GM19035 (cell line): ENCODE results near the gene ANXA2R.
"Not testable (repeated sequence)": the region's sequence is repeated elsewhere in the genome, so short reads cannot be mapped to it uniquely, and the experiment has no call there.

ENCODE experiments used
- ATAC-seq: cut with Tn5 transposase; IDR thresholded peaks from one replicate; pipeline ENCODE4 v1.9.1; 2021; ENCODE audit not compliant: unreplicated experiment

ANXA2R gene

DNA sequence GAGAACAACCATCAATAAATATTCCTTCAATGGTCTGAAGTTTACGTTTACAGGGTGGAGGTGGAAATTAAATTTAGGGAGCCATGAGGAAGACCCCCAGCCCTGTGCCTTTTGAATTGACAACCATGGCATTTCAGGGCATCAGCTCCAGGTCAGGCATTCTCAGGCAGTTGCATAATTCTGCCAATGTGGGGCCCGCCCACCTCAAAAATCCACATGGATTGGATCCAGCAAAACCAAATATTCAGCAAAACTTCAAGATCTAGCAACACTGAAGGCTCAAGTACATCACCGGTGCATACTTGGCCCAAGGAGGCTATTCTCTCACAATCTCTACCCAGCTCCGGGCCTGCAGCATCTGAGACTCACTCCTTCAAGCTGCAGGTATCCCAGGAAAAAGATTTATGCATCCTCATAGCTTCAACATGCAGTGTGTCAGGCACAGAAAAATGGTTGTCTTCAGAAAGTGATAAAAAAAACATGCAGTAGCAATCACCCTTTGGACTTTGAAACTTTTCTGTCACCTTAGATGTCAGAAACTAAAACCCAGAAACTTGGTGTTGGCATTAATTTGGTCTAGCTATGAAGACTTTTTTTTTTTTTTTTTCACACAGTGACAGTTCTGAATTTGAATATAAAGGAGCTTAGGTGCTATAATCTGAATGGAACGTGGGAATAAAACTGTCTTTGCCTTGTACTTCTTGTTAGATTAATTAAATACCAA, 21.4 kb upstream of the ANXA2R start:
- no peak for ATAC-seq

DNA sequence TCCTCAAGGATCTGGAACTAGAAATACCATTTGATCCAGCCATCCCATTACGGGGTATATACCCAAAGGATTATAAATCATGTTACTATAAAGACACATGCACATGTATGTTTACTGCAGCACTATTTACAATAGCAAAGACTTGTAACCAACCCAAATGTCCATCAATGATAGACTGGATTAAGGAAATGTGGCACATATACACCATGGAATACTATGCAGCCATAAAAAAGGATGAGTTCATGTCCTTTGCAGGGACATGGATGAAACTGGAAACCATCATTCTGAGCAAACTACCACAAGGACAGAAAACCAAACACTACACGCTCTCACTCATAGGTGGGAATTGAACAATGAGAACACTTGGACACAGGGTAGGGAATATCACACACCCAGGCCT, 19.9 kb upstream of the ANXA2R start:
- not testable (repeated sequence) for ATAC-seq

DNA sequence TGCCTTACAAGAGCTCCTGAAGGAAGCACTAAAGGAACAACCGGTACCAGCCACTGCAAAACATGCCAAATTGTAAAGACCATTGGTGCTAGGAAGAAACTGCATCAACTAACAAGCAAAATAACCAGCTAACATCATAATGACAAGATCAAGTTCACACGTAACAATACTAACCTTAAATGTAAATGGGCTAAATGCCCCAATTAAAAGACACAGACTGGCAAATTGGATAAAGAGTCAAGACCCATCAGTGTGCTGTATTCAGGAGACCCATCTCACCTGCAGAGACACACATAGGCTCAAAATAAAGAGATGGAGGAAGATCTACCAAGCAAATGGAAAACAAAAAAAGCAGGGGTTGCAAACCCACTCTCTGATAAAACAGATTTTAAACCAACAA, 15.0 kb upstream of the ANXA2R start:
- ATAC-seq, result not testable (repeated sequence)

DNA sequence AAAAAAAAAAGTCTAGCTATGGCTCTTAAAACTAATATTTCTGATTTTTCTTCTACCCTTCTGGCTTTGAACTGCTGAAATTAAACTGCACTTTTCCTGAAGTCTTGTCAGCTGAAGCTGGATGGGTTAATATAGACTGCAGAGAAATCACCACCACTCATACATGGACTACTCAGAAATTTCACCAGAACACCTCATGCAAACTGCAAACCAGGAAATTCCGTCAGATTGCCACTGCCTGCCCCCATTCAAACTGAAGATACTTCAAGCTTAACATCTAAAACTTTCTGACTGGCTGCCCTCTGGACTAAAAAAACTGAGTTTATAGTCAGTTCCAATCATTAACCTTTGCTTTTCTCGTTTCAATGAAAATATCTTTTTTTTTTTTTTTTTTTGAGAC, 11.6 kb upstream of the ANXA2R start:
- no peak for ATAC-seq

DNA sequence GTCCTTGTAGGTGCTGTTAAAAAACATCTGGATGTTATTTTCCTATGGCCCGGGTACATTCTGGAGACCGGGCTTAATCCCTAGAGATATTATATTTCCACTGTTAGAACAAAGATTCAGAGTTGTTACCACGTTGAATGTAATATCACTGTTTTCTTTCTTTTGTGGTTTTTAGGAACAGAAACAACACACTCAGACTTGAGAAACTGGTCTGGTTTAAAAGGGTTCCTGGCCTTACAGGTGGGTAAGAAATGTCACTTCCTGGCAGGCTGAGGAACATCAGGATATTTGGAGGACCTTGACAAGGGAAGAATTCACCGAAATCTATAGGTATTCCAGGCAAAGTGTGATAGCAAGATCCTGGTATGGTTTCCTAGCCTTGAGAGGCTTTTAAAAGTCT, 10.3 kb upstream of the ANXA2R start:
- ATAC-seq, result no peak

DNA sequence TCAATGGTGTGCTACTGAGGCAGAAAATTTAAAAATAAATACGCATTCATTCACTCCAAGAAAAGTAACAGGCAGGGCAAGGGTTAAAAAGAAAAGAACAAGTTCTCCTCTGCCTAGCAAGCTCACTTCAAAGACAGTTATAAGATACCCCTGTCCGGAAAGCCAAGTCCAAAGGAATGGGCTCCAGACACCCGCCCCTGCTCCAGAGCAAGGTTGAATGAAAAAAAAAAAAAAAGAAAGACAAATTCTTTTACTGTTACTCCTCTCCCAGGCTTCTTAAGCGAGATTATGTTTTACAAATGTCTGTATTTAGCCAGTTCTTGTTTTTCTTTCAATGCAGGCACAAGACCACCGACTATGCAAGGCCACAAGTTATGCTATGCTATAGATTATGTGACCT, 9.1 kb upstream of the ANXA2R start:
- no peak for ATAC-seq

DNA sequence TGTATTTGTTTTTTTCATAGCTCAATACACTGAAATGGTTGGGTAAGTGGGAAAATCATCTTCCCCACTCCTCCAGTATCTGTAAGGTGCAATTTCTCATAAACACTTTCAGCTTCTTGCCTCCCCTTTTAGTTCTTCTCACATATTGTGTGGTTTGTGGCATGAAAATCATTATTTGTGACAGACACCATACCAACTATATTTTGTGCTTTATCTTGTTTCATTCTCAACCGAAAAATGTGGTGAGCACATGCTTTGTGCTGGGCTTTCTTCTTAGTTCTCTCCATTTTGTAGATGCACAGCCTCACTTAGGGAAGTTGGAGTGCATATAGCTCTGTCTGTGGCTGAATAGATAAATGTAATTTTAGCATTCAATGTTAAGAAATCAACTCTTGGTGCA, 6.4 kb upstream of the ANXA2R start:
- no peak for ATAC-seq

DNA sequence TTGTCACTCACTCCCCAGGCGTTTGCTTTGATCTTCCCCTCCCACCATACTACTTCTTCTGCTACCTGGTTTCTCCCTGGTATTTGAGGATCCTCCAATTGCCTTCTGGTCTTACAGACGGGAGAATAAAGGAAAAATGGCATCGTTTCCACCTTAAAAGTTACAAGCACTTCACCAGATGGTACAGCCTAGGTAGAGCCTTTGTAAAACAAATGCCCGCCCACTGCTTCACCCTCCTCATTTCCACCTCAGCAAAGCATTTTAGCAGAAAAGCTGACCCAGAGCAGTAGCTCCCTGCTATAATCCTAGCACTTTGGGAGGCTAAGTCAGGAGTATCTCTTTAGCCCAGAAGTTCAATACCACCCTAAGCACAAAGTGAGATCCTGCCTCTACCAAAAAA, 5.1 kb upstream of the ANXA2R start:
- ATAC-seq, result no peak

DNA sequence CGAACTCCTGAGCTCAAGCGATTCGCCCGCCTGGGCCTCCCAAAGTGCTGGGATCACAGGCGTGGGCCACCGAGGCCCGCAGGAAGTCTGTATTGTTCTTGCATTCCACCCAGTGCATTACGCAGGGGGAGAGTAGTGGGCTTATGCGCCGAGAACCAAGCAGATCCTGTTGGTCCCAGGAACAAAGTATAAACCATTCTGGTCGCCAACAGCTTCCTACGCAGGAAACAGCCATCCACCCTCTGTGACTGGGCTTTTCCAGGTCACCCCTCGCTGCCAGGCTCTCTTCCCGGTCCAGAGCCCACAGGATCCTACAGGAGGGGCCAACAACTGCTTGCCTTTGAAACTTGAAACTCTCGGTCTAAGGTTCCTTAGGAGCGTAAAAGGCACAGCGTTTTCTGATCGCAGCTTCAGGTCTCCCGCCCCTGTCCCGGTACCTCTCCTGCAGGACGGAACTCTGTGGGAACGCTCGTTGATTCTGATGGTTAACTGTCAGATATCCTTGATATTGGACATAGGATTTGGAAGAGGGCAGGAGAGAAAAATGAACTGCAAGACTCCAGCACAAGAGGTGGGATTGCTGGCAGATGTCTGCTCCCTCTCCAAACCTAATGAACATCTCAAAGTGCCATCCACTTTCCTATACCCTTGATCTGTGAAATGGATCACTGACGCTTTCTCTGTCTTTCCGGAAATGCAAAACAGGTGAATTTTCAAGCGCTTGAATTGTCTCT, 4.2 kb upstream of the ANXA2R start:
- ATAC-seq, result no peak

DNA sequence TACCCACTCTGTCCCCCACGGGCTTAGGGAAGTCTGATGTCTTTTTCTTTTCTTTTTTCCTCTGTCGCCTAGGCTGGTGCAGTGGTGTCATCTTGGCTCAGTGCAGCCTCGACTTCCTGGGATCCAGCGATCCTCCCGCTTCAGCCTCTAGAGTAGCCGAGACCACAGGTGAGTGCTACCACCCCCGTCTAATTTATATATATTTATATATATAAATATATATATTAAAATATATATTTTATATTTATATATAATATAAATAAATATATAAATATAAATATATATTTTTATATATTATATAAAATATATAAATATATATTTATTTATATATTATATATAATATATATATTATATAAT, 3.3 kb upstream of the ANXA2R start:
- no peak for ATAC-seq

DNA sequence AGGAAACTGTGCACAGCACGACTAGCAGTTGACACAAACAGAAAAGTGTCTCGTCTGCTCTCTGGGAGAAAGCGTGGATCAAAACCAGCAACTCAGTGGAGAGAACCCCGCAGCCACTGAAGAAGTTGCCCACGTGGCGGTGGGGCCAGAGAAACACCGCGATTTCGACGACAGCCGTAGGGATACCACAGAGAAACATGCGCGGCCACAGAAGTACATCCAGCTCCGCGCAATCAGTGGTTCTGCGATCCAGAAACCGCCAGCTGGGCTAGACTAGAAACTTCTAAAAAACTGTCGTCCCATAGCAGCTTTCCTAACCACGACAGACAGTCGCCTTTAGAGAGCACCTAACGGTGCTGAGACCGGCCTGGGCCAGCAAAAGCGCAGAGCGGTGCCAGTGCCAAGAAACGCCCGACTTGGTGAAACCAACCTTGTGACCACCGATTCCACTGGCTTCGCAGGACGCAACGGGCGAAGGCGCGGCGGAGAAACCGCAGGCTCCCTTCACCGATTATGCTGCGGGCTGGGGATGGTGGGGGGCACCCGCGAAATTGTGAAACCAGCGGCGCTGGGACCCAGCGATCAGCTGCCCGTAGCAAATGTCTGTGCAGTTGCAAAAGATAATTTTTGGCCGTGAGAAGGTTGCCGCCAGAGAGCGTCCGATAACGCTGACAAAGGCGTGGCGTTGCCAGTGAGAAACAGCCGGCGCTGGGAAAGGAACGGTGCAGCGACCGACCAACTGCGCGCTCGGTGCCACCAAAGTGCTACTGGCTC, 2.7 kb upstream of the ANXA2R start:
- peak; percentile 31 for ATAC-seq

DNA sequence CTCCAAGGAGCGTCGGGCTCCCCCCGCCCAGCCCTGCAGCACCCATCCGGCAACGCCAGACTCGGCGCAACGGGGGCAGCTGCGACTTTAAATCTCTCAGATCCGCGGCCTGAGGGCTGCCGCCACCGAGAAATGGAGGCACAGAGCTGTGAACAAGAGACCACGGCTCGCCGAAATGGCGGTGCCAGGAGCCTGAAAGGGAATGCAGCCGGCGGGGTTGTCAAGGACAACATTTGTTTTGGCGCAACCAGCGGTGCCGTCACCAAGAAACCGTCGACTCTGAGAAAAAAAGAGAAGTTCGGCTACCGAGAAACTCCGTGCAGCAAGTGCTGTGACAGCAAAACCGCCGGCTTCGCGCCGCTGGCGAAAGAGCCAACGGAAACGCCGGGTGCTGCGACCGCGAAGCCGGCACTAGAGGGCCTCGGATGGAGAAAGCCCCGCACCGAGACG, 2.1 kb upstream of the ANXA2R start:
- peak; percentile 33 for ATAC-seq

DNA sequence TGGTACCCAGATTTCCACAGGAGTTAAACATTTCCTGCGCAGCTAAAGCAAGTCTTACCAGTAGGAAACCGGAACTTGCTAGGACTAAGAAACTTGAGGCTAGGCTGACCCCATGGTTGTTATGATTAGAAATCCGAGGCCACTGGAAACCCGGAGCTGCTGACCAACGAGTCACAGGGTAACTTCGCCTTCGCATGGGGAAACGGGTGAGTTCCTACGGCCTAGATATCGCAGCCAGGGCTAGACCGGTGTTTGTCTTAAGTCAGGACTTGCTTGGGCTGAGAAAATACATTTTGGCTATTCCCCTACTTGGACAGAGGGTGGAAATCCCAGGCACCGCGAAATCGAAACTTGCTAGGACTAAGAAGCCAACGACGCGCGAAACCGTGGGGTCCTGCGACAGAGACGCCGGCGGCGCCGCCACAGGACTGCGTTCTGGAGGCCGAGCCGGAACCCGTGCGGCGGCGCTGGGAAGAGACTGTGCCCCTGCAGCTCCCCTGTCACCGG, 1.6 kb upstream of the ANXA2R start:
- ATAC-seq, result peak; percentile 17

DNA sequence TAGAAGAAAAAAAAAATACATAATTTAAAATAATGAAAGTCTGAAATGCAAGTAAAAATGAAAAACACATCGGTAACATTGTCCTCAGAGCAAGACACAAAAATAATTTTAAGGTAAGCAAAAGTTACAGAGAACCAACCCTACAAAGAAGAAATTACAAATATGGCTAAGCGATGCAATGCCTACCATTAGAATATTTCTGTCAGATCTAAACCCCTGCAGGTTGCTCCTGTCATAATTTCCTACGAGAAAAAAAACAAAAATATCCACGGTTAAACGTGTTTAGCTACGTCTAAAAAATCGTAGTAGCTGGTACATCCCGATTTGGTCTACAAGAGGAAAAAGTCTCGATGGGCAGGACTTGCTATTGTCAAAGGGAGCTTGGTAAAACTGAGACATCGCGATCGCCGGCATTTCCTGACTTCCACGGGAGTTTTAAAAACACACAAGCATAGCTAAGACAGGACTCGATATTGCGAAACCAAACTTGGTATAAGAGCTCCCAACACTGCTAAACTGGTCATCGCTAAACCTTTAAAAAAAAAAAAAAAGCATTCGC, 1.1 kb upstream of the ANXA2R start:
- no peak for ATAC-seq

DNA sequence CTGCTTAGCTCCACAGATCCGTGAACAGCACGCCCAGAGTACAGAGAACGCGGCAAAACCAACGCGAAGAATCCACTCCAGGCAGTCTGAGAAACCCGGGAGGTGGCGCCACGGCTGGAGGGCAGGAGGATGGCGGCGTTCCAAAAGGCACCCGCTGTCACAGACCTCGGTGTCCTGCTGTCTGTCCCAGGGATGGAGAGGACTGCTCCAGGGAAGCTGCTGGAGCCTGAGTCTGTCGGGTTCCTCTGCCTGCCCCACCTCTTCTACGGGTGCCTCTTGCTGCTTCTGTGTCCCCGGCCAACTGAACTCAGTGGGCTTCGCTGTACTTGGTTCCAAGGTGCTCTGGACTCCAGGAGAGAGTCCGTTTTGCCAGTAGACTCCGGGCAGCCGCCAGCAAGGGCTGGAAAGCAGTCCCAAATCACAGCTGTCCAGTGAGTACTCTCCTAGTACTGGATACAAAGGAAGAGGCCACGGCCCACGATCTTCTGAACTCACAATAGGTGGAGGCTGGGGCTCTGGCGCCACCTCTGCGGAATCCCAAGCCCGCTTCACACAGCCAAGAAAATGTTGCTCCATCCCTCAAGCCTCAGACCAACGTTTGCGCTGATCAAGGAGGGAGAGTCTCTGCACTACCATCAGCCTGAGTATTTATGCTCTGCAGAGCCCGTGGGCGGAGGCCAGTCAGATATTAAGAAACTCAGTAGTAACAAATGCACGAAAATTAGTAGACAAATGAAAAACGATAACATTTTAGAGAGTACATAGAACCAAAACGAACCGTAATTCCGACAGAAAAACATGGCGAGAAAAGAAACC, 440 bp downstream of the ANXA2R start:
- peak; percentile 12 for ATAC-seq

DNA sequence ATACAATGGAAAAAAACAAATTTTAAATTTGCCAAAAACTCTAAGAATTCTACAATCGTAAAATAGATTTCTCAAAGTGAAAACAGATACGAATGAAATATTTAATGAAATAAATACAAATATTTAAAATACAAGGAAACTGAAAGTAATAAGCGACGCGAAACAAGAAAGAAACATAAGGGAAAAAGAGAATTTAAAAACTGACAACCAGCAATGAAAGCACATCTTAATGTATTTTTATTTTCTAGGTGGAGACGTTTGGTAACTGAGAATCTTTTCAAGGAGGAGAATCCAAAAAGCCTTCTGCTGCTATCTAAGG, 1.0 kb downstream of the ANXA2R start:
- no peak for ATAC-seq

DNA sequence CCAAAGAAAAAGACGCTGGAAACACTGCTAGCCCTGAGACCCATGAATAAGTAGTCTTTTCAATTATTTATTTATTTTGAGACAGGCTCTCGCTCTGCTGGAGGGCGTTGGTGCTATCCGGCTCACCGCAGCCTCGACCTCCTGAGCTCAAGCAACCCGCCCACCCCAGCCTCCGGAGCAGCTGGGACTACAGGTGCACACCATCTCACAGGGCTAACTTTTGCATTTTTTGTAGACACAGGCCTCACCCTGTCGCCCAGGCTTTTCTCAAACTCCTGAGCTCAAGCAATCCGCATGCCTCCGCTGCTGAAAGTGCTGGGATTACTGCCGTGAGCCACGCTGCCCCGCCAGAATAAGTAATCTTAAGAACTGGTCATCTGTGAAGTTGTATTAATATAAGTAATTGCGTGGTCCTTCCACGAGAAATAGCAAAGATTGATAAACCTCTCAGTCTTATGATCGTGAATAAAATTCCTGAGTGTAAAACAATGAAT, 1.6 kb downstream of the ANXA2R start:
- ATAC-seq, result no peak

DNA sequence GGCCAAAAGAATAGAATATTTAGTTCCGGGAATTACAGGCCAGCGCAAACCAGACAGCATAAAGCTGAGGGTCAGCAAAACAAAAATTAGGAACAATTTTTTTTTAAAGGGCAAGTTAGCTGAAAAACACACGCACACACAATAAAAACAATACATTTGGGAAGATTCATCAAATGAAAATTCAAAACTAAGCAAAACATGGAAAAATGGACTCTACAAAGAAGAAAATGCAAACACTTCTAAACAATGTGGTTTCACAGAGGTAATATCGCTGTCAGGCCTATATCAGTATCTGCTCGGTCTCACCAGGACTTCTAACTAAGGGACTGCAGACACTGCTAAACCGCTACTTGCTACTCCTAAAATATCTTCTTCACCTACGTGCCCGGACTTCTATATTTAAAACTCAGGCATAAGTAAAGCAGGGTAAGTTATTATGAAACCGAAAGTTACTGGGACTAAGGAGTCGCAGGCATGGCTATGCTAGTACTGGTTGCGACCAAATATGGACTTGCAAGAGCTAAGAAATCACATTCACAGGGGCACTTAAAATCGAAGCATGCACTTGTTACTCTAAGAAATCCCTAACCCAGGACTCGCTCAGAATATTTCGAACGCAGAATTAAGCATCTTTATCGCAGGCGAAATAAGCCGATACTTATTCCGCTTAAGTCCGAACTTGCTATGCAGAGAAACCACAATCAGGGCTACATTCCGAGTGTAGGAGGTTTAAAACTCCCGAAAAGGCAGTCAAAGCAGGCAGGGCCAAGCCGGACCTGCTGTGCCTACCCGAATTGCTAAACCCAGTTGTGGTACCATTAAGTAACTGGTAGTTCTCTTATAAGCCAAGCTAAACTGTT, 2.3 kb downstream of the ANXA2R start:
- no peak for ATAC-seq

DNA sequence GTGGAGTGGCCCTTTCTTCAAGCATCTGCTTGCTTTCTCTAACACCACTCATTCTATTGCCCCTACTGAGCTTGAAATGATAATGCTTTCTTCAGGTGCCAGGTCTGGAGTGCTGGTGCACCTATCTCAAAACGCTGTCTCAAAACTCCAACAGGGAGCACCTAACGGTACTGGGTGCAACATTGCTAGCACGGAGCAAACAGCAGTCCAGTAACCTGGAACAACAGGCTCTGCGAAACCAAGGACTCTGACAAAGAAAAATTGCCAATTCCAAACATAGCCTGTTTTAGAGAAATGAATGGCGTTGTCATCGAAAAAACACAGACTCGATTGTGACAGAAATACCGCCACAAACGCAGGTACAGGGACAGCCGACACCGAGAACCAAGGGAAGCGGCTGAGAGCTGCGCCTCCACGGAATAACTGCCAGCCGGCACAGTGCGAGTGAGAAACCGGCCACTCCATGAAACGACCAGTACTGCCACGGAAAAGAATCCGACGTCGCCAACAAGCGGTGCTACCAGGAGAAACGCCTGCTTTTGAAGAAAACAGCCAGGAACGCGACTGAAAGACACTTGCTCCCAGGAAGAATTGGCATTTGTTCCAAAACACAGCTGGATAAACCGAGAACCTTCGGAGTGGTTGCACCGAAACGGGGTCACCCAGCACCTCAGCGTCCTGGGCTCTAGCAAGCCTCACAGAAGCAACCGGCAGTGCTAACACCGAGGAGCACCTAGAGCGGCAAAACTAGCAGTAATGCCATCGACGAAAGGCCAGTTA, 3.1 kb downstream of the ANXA2R start:
- no peak for ATAC-seq
